Transverse colon (tissue), 4 donors: ENCODE results near the gene TPO.

Experiments used
- CTCF ChIP-seq, 5 experiments: fragments of 200-600 bp in 3 of 5; fragments of 450-650 bp in 2 of 5; sonication (generic) in 3 of 5; IDR thresholded peaks; 1 replicate in 2 of 5; 2 replicates in 3 of 5; pipeline ENCODE4 v1.5.1; 2016 to 2017; ENCODE audit warnings: antibody characterized with exemption in 5 of 5, inconsistent platforms in 3 of 5, mild to moderate bottlenecking in 2 of 5, moderate library complexity in 1 of 5
- POLR2A ChIP-seq: fragments of 450-650 bp; IDR thresholded peaks from one replicate; pipeline ENCODE4 v1.6.1; 2016; ENCODE audit warnings: antibody characterized with exemption, mild to moderate bottlenecking, moderate library complexity
- POLR2AphosphoS5 ChIP-seq, 3 donors: sonication (generic); formaldehyde crosslinking; IDR thresholded peaks; one replicate each; pipeline ENCODE4 v1.6.1; 2016; ENCODE audit warnings: antibody characterized with exemption in 3 of 3

- TF ChIP-seq CTCF (IDR thresholded peaks at IDR 0.05): no peak
- no peak for TF ChIP-seq POLR2A
- no peak for TF ChIP-seq POLR2AphosphoS5 (IDR thresholded peaks at IDR 0.05)
Measured at GRCh38 chr2:1516798-1517060, 103.5 kb downstream of the TPO start.
